ENCODE measurements around the gene RNF115.
"Not testable (repeated sequence)": the region's sequence is repeated elsewhere in the genome, so short reads cannot be mapped to it uniquely, and the experiment has no call there.

The RNF115 gene

DNA sequence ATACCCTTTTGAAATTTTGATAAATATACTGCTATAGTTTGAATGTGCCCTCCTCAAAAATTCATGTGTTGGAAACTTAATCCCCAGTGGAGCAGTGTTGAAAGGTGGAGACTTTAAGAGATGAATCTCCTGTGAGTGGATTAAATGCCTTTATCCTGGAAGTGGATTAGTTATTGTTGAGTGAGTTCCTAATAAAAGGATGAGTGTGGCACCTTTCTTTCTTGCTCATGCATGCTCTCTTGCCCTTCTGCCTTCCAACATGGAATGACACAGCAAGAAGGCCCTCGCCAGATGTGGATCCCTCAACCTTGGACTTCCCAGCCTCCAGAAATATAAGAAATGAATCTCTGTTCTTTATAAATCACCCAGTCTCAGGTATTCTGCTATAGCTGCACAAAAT, 52.8 kb downstream of the RNF115 start:
- no peak for DNase-seq

DNA sequence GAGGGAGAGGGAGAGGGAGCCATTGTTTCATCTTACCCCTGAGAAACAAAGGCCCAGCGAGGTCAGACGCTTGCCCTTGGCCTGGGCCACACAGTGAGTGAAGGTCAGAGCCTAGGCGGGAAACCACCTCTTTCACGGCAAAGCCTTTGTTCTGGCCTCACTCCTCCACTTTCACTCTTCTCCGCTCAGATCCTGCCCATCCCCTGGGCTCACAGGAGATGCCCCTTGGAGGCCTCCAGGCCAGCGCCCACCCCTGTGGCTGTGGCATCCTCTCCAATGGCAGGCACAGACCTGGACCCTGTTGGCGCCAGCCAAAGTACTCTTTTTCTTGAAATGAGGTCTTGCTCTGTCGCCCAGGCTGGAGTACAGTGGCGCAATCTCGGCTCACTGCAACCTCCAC, 55.9 kb downstream of the RNF115 start:
- DNase-seq = not testable (repeated sequence)

DNA sequence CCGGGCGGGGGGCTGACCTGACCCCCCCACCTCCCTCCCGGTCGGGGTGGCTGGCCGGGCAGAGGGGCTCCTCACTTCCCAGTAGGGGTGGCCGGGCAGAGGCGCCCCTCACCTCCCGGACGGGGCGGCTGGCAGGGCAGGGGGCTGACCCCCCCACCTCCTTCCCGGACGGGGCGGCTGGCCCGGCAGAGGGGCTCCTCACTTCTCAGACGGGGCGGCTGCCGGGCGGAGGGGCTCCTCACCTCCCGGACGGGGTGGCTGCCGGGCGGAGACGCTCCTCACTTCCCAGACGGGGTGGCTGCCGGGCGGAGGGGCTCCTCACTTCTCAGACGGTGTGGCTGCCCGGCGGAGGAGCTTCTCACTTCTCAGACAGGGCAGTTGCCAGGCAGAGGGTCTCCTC, 57.0 kb downstream of the RNF115 start:
- DNase-seq = not testable (repeated sequence)

DNA sequence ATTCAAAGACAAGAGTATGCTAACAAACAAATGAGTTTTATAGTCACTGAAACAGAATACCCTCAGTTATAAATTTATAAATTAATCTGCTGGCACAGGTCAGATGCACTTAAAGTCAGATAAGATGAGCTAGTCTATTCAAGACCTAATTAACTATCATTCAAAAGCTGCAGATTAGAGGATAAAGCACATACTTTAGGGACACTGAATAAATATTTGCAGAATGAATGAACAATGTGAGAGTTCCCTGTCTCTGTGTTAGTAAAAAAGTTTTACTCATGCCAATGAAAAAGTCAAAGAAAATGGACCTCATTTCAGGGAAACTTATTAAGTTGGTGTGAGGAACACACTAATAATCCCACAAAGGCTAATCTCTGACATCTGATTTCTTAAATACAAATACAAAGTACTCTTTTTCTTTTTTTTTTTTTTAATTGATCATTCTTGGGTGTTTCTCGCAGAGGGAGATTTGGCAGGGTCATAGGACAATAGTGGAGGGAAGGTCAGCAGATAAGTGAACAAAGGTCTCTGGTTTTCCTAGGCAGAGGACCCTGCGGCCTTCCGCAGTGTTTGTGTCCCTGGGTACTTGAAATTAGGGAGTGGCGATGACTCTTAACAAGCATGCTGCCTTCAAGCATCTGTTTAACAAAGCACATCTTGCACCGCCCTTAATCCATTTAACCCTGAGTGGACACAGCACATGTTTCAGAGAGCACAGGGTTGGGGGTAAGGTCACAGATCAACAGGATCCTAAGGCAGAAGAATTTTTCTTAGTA, 58.1 kb downstream of the RNF115 start:
- DNase-seq = not testable (repeated sequence)

DNA sequence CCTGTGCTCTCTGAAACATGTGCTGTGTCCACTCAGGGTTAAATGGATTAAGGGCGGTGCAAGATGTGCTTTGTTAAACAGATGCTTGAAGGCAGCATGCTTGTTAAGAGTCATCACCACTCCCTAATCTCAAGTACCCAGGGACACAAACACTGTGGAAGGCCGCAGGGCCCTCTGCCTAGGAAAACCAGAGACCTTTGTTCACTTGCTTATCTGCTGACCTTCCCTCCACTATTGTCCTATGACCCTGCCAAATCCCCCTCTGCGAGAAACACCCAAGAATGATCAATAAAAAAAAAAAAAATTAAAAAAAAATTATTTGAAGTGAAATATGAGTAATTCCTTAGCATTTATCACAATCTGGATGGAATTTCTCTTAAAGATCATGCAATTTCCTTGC, 58.8 kb downstream of the RNF115 start:
- DNase-seq = not testable (repeated sequence)

DNA sequence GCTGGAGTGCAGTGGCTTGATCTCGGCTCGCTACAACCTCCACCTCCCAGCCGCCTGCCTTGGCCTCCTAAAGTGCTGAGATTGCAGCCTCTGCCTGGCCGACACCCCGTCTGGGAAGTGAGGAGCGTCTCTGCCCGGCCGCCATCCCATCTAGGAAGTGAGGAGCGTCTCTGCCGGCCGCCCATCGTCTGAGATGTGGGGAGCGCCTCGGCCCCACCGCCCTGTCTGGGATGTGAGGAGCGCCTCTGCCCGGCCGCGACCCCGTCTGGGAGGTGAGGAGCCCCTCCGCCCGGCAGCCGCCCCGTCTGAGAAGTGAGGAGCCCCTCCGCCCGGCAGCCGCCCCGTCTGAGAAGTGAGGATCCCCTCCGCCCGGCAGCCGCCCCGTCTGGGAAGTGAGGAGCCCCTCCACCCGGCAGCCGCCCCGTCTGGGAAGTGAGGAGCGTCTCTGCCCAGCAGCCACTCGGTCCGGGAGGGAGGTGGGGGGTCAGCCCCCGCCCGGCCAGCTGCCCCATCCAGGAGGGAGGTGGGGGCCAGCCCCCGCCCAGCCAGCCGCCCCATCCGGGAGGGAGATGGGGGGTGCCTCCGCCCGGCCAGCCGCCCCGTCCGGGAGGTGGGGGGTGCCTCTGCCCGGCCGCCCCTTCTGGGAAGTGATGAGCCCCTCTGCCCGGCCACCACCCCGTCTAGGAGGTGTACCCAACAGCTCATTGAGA, 59.5 kb downstream of the RNF115 start:
- DNase-seq = not testable (repeated sequence)

DNA sequence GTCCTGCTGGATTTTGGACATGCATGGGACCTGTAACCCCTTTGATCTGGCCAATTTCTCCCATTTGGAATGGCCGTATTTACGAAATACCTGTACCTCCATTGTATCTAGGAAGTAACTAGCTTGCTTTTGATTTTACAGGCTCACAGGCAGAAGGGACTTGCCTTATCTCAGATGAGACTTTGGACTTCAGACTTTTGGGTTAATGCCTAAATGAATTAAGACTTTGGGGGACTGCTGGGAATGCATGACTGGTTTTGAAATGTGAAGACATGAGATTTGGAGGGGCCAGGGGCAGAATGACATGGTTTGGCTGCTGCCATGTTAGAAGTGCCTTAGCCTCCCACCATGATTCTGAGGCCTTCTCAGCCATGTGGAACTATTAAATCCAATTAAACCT, 61.9 kb downstream of the RNF115 start:
- DNase-seq = not testable (repeated sequence)

DNA sequence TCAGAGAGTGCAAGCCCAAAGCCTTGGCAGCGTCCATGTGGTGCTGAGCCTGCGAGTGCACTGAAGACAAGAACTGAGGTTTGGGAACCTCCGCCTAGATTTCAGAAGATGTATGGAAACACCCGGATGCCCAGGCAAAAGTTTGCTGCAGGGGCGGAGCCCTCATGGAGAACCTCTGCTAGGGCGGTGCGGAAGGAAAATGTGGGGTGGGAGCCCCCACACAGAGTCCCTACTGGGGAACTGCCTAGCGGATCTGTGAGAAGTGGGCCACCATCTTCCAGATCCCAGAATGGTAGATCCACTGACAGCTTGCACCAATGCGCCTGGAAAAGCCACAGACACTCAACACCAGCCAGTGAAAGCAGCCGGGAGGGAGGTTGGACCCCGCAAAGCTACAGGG, 62.4 kb downstream of the RNF115 start:
- DNase-seq = not testable (repeated sequence)

DNA sequence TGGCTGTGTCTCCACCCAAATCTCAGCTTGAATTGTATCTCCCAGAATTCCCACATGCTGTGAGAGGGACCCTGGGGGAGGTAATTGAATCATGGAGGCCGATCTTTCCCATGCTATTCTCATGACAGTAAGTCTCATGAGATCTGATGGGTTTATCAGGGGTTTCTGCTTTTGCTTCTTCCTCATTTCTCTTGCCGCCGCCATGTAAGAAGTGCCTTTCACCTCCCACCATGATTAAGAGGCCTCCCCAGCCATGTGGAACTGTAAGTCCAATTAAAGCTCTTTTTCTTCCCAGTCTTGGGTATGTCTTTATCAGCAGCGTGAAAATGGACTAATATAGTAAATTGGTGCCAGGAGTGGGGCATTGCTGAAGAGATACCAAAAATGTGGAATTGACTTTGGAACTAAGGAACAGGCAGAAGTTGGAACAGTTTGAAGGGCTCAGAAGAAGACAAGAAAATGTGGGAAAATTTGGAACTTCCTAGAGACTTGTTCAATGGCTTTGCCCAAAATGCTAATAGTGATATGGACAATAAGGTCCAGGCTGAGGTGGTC, 63.4 kb downstream of the RNF115 start:
- DNase-seq = not testable (repeated sequence)

DNA sequence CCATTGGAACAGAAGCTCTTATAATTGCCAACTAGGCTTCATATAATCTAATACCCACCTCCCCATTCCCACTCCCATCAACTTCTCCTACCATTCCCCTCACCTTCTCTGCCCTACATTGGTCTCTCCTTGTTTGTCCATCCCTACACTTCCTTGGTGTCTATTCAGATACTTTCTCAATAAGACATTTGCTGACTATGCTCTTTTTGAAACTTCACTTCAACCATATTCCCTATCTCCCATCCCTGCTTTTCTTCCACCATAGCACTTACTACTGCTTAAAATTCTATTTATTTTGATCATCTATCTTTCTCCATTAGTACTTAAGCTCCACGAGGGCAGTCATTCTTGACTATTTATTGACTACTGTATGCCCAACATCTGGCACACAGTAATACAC, 64.2 kb downstream of the RNF115 start:
- no peak for DNase-seq

DNA sequence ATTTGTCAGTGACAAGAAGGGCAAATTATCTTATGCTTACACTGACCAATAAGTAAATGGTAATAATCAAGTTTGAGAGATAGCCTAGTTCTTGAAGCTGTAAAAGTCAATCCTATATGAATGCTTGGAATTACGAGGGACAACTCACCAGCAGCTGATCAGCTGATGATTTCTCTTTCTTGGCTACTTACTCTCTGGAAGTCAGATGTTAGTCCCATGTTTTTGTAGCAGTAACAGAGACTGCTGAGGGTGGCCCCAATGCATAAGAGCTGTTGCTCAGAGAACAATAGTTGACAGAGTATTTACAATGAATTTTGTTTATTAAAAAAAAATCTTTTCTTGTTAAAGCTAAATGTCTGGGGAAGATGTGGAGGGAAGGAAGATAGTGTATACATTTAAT, 65.3 kb downstream of the RNF115 start:
- no peak for DNase-seq

DNA sequence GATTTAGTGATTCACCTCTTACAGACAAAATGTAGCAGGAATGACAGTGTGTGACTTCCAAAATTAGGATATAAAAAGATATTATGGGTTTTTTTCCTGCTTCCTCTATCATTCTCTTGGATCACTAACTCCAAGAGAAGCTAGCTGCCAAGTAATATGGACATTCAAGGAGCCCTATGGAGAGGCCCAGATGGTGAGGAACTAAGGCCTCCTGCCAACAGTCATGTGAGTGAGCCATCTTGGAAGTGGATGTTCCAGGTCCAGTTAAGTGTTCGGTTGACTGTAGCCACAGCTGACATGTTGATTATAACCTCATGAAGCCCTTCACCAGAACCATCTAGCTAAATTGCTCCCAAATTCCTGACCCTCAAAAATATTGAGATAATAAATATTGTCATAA, 65.8 kb downstream of the RNF115 start:
- DNase-seq = no peak

DNA sequence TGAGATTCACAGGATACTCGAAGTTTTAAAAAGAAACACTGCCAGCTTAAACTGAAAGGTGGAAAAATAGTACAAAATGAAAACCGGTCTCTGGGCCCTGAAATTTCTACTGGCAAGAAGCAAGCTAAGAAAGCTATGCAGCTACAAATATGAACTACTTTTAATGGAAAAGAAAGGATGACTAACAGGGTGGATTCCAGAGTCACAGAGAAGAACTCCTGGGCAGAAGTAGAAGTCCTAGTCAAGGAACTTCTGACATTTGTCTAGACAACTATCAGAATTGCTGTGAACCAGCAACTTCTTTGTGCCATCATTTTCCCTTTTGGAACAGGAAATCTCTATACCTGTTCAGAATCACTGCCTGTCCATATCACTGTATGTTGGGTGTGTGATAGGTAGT, 66.5 kb downstream of the RNF115 start:
- DNase-seq = no peak

DNA sequence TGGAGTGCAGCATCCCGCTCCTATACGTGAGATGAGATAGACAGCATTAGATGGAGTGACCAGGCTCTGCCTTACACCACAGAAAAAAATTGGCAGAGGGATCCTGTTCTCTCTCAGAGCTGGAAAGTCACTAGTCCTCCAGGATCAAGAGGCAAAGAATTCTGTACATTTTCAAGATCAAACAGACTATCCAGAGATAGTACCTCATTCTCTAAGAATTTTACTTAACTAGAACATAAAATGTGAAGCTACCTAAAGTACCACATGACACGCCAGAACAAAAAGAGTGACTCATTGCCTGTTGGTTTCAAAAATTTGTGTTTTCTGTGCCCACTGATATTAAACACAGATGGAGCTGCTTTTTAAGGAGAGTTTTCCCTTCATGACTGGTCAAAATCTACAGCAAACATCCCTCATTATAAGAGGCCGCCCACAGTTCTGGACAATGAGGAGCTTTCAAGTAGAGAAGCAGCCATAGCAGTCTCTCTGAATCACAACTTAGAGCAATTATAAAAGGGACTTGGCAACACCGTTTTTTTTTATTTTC, 72.3 kb downstream of the RNF115 start:
- peak; percentile 6 for DNase-seq

DNA sequence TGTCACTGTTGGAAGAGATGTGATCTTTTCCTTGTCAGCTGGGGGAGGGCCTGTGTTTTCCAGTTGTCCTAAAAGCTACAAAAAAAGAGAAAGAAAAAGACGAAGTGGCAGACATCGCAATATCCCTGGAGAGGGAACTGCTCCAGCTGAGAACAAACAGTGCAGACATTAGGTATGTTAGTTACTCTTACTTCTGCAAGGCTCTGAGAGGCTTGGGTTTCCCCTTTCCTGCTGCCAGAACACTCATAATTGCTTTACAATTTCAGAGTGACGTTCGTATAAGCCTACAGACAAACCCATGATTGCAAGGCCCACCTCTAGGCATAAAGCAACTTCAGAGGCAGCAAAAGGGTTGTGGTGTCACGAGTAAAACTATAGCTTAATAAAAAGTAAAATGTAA, 73.5 kb downstream of the RNF115 start:
- peak; percentile 40 for DNase-seq

DNA sequence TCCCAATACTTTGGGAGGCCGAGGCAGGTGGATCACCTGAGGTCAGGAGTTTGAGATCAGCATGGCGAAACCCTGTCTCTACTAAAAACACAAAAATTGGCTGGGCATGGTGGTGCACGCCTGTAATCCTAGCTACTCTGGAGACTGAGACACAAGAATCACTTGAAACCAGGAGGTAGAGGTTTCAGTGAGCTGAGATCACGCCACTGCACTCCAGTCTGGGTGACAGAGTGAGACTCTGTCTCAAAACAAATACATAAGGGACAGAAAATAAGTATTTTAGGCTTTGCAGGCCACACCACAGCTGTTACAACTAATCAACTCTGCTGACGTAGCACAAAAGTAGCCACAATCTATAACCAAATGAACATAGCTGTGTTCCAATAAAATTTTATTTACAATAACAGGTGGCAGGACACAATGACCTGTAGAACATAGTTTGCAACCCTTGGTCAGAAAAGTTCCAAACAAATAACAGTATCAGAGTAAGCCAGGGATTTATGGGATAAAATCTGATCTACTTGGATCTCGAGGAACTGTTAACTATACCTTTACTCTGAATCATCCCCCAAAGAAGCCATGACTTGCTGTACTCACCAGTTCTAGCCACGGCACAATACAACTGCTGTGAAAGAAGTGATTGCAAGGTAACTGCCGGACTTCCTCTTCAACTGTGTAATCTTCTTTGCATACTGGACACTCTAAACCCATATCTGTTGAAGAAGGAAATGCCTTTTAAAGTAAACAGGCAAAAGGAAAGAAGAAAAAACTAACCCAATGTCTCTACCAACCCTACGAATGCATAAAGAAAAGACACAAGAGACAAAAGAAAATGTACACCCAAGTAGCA, 76.3 kb downstream of the RNF115 start:
- no peak for DNase-seq

DNA sequence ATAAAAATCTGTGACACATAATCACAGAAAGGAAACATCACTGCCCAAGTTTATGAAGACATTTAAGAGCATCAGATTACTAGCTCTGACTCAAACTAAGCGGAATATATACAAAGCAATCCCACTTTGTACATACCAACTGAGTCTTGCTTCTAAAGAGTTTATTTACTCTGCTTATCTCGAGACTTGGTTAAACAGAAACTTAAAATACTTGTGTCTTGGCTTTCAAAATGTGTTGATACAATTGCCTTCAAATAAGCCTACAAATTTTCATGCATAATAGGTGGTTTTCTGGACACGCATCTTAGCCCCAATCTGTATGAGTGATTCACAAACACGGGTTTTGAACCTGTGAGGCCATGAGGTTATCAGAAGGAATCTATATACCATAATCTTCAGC, 83.6 kb downstream of the RNF115 start:
- DNase-seq = no peak

DNA sequence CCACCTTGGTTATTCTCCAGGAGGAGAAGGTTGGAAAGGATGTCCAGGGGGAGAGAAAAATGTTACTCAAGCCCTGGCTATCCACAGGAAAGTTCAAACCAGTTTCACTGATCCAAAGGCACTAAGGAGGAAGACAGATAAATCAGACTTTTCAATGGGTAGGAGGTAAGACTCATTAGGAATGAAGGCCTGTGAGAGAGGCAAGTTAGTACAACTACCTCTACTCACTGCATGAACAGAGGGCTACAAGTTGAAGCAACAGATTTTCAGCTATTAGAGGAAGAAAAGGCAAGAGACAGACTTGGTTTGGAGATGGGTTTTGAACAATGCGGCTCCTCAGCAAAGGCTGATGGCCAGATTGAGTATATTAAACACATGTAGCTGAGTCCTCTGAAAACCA, 87.7 kb downstream of the RNF115 start:
- DNase-seq = no peak

DNA sequence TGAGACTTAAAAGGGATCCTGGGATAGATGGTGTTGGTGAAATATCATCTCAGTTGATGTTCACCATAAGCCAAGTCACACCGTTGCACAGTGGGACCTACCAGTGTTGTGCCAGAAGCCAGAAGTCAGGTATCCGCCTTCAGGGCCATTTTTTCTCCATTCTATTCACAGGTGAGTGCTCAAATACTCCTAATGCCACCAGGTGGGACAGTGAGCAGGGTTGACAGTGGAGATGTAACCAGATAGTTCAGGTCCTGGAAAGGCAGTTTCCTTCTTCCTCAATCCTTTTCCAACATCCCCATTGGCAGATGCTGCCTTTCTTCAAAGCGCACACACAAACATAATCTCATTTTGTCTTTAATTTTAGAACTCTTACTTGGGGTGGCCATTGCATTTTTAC, 93.0 kb downstream of the RNF115 start:
- DNase-seq = no peak

DNA sequence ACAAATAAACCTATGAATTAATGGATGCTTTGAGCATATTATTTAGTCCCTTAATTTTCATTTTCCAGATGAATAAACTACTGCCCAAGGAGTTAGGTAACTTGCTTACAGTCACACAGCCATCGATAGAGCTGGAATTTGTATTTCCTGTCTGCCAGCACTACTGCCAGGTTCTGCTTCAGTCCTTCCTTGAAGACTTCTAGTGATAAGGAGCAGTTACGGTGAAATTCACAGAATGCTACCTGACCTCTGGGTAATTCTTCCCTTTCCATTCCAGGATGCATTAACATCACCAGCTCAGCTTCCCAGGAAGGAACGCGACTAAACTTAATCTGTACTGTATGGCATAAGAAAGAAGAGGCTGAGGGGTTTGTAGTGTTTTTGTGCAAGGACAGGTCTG, 93.4 kb downstream of the RNF115 start:
- no peak for DNase-seq

DNA sequence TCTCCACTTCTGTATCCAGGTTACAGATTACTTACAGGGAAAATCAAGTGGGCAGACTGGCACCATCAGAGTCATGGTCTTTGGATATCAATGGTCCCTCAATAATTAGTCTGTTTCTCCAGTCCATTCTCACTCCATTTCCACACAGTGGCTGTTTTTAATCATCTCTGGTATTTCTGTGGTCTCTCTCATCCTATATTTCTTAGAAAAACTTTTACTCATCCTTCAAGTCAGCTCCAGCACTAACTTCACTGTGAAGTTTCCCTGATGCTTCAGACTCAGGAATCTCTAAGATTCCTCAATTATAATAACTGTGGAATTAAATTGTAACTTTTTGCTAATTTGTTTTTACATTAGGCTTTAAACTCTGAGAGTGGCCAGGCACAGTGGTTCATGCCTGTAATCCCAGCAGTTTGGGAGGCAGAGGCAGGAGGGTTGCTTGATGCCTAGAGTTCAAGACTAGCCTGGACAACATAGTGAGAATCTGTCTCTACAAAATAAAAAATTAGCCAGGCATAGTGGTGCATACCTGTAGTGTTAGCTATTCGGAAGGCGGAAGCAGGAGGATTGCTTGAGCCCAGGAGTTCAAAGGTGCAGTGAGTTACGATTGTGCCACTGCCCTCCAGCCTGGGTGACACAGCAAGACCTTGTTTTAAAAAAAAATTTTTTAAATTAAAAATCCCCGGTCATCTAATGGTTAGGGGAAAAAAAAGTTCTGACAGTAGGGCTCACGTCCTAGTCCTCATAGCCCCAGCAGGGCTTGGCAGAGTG, 94.0 kb downstream of the RNF115 start:
- no peak for DNase-seq

DNA sequence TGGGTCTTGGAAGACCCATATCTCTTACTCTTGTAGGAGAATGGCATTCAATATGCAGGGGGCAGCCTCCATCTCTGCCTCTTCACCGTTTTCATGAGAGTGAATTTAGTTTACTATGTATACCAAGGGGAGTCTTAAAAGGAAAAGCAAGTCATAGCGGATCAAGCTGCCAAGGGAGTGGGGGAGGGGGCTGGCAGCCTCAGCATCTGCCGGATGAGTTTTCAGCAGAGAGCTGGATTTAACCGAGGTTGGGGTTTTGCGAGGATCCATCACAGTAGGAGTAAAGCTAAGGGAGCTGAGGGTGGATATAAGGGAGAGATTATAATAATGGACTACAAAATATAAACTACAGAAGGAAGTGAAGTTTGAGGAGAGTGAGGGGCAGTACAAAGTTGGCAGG, 94.7 kb downstream of the RNF115 start:
- no peak for DNase-seq
